Breast epithelium (tissue), 3 donors: ENCODE measurements around the gene SIGLEC5.

Experiments used
- POLR2A ChIP-seq: fragments of 450-650 bp; IDR thresholded peaks from one replicate; pipeline ENCODE4 v1.6.1; 2016; ENCODE audit warnings: antibody characterized with exemption, mild to moderate bottlenecking, moderate library complexity
- TF ChIP-seq, protein P1 (sequence below), 3 donors: fragments of 450-650 bp; IDR thresholded peaks; one replicate each; pipeline ENCODE4 v1.5.1; 2016 to 2017; ENCODE audit warnings: antibody characterized with exemption in 3 of 3, mild to moderate bottlenecking in 3 of 3, moderate library complexity in 3 of 3

DNA sequence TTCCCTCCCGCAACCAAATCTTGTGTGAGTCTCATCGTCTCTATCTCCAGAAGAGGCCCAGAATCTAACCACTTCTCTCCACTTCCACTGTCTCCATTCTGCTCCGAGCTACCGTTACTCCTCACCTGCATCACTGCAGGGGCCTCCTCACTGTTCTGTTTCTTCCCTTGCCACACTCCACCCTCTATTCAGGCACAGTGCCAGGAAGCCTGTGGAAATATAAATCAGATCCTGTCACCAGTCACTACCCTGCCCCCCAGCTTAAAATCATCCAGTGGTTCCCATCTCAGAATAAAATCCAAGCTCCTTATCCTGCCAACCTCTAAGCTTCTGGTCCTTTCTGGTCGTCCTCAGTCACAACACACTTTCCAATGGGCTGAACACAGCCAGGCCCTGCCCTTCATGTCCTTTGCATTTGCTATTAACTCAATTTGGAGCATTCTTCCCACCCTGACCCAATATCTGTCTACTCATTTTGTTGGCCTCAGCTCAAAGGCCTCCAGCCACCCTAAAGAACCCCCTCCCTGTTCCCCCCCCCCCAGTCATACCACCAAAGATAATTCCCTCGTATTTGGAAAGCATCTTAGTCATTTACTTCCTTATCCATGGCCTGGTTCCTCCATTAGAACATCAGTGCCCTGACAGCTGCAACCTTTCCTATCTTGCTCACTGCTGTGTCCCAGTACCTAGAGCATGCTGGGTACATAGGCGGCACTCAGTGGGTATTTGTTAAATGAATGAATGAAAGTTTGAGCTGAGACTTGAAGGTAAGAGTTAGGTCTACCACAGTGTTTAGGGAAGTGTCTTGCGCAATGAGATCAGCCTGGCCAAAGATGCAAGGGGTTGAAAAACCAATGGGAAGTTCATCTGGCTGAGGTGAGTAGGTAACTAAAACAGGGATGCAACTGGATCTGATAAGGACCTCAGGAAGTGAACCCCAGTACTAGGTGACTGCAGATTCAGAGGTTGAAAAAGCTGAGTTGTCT lies 34.7 kb downstream of the SIGLEC5 start:
- TF ChIP-seq, protein P1, sequence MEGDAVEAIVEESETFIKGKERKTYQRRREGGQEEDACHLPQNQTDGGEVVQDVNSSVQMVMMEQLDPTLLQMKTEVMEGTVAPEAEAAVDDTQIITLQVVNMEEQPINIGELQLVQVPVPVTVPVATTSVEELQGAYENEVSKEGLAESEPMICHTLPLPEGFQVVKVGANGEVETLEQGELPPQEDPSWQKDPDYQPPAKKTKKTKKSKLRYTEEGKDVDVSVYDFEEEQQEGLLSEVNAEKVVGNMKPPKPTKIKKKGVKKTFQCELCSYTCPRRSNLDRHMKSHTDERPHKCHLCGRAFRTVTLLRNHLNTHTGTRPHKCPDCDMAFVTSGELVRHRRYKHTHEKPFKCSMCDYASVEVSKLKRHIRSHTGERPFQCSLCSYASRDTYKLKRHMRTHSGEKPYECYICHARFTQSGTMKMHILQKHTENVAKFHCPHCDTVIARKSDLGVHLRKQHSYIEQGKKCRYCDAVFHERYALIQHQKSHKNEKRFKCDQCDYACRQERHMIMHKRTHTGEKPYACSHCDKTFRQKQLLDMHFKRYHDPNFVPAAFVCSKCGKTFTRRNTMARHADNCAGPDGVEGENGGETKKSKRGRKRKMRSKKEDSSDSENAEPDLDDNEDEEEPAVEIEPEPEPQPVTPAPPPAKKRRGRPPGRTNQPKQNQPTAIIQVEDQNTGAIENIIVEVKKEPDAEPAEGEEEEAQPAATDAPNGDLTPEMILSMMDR (IDR thresholded peaks at IDR 0.05) = no peak
- no peak for TF ChIP-seq POLR2A
